Dermis lymphatic vessel endothelial cell (primary cell): ENCODE measurements around the gene NPY. TPM values are rescaled to one million over a fixed set of nuclear protein-coding genes. Genes with fewer than 3 reads are reported as not detected.

ENCODE experiments used
- total RNA-seq: library from RNA; depleted of rRNA; stranded (reverse); fragments of >200 nt; gene quantifications from 2 replicates; pipeline ENCODE4 v1.2.1, GENCODE V29; 2014

Gene NPY
- not detected in 2 replicates for total RNA-seq

GRCh38 chr7:24283897-24284698 is at the start of gene NPY:
Gene NPY (plus strand): TSS chr7:24284190. CDS start chr7:24285241, 1,051 bp downstream.

